H9 (cell line): ENCODE measurements around the gene SH3RF3. TPM values are rescaled to one million over a fixed set of nuclear protein-coding genes. Genes with fewer than 3 reads are reported as not detected.

Experiments used
- DNase-seq: peaks from one replicate; pipeline ENCODE4 v3.0.0-alpha.2; 2017
- H2AFZ ChIP-seq: one replicate; pipeline ENCODE4 v1.6.1; 2013; ENCODE audit warnings: mild to moderate bottlenecking, low read length, control low read depth, moderate library complexity
- H2AK5ac ChIP-seq: 2 replicates; pipeline ENCODE4 v1.6.1; 2013; ENCODE audit warnings: low read length, control low read depth, mixed read lengths; ENCODE audit not compliant: insufficient read length
- H2BK120ac ChIP-seq: one replicate; pipeline ENCODE4 v1.6.1; 2013; ENCODE audit warnings: low read depth, mild to moderate bottlenecking, low read length, control low read depth, inconsistent platforms; ENCODE audit not compliant: poor library complexity, severe bottlenecking
- H2BK12ac ChIP-seq: 2 replicates; pipeline ENCODE4 v1.6.1; 2013; ENCODE audit warnings: low read length, control low read depth, mixed read lengths, low read depth; ENCODE audit not compliant: insufficient read length
- H2BK15ac ChIP-seq: 2 replicates; pipeline ENCODE4 v1.6.1; 2013; ENCODE audit warnings: low read depth, low read length, control low read depth
- H2BK20ac ChIP-seq: one replicate; pipeline ENCODE4 v1.6.1; 2013; ENCODE audit warnings: low read depth, mild to moderate bottlenecking, low read length, control low read depth, inconsistent platforms; ENCODE audit not compliant: poor library complexity, severe bottlenecking
- H2BK5ac ChIP-seq: 2 replicates; pipeline ENCODE4 v1.6.1; 2013; ENCODE audit warnings: low read length, control low read depth, mixed read lengths; ENCODE audit not compliant: insufficient read length
- H3K14ac ChIP-seq: 2 replicates; pipeline ENCODE4 v1.6.1; 2013; ENCODE audit warnings: low read length, control low read depth; ENCODE audit not compliant: insufficient read depth
- H3K18ac ChIP-seq: 2 replicates; pipeline ENCODE4 v1.6.1; 2013; ENCODE audit warnings: low read depth, mild to moderate bottlenecking, mixed read lengths, low read length, control low read depth; ENCODE audit not compliant: insufficient read length
- H3K23ac ChIP-seq: 2 replicates; pipeline ENCODE4 v1.6.1; 2013; ENCODE audit warnings: low read length, control low read depth, mixed read lengths, low read depth; ENCODE audit not compliant: insufficient read length
- H3K23me2 ChIP-seq: 2 replicates; pipeline ENCODE4 v1.6.1; 2013; ENCODE audit warnings: low read depth, mild to moderate bottlenecking, mixed read lengths, low read length, control low read depth; ENCODE audit not compliant: insufficient read length, poor library complexity, severe bottlenecking
- H3K27ac ChIP-seq: 2 replicates; pipeline ENCODE4 v1.5.1; 2013; ENCODE audit warnings: low read length, control low read depth, mixed read lengths, low read depth; ENCODE audit not compliant: insufficient read length
- H3K27me3 ChIP-seq: 2 replicates; pipeline ENCODE4 v1.6.1; 2013; ENCODE audit warnings: low read length, control low read depth, inconsistent platforms; ENCODE audit not compliant: insufficient read depth
- H3K4ac ChIP-seq: 2 replicates; pipeline ENCODE4 v1.6.1; 2013; ENCODE audit warnings: low read depth, mild to moderate bottlenecking, control low read depth, inconsistent platforms, low read length, moderate library complexity
- H3K4me1 ChIP-seq: 2 replicates; pipeline ENCODE4 v1.6.1; 2013; ENCODE audit warnings: low read length, control low read depth, inconsistent platforms; ENCODE audit not compliant: insufficient read depth
- H3K4me2 ChIP-seq: 2 replicates; pipeline ENCODE4 v1.6.1; 2013; ENCODE audit warnings: low read length, control low read depth, mixed read lengths; ENCODE audit not compliant: insufficient read length, insufficient read depth
- H3K56ac ChIP-seq: 2 replicates; pipeline ENCODE4 v1.6.1; 2013; ENCODE audit warnings: low read depth, mild to moderate bottlenecking, mixed read lengths, low read length, control low read depth; ENCODE audit not compliant: insufficient read length
- H3K79me1 ChIP-seq: 2 replicates; pipeline ENCODE4 v1.6.1; 2013; ENCODE audit warnings: low read depth, mild to moderate bottlenecking, moderate library complexity, low read length, control low read depth, inconsistent platforms; ENCODE audit not compliant: insufficient read depth, poor library complexity, severe bottlenecking
- H3K79me2 ChIP-seq: 2 replicates; pipeline ENCODE4 v1.6.1; 2013; ENCODE audit warnings: low read length, control low read depth, inconsistent platforms; ENCODE audit not compliant: insufficient read depth
- H3K9ac ChIP-seq: 2 replicates; pipeline ENCODE4 v1.6.1; 2013; ENCODE audit warnings: low read length, control low read depth, mixed read lengths; ENCODE audit not compliant: insufficient read length; ENCODE audit errors: extremely low read depth
- H3K9me3 ChIP-seq: one replicate; pipeline ENCODE4 v1.6.1; 2013; ENCODE audit warnings: low read depth, low read length, inconsistent platforms; ENCODE audit not compliant: control insufficient read depth
- H3T11ph ChIP-seq: one replicate; pipeline ENCODE4 v1.6.1; 2013; ENCODE audit warnings: mild to moderate bottlenecking, low read length, control low read depth, inconsistent platforms
- H4K20me1 ChIP-seq: one replicate; pipeline ENCODE4 v1.6.1; 2013; ENCODE audit not compliant: control insufficient read depth, insufficient read length, insufficient read depth
- H4K5ac ChIP-seq: 2 replicates; pipeline ENCODE4 v1.6.1; 2013; ENCODE audit warnings: low read depth, mild to moderate bottlenecking, mixed read lengths, low read length, control low read depth; ENCODE audit not compliant: insufficient read length
- H4K8ac ChIP-seq: replicated peaks from 2 replicates; pipeline ENCODE4 v1.6.1; 2013; ENCODE audit warnings: low read length, control low read depth, mixed read lengths, low read depth; ENCODE audit not compliant: insufficient read length
- H4K91ac ChIP-seq: 2 replicates; pipeline ENCODE4 v1.6.1; 2013; ENCODE audit warnings: low read depth, mild to moderate bottlenecking, moderate library complexity, mixed read lengths, low read length, control low read depth; ENCODE audit not compliant: insufficient read length
- H3K27ac Mint-ChIP-seq, 3 experiments: 2 replicates in 2 of 3; 3 replicates in 1 of 3; pipeline ENCODE4 v1.8.0; 2020 to 2021; ENCODE audit warnings: mixed read lengths in 3 of 3, mild to moderate bottlenecking in 1 of 3, moderate library complexity in 1 of 3
- H3K27me3 Mint-ChIP-seq: 2 replicates; pipeline ENCODE4 v1.8.0; 2021; ENCODE audit warnings: low read depth, mild to moderate bottlenecking, moderate library complexity, mixed read lengths
- H3K36me3 Mint-ChIP-seq, 3 experiments: 2 replicates in 2 of 3; 3 replicates in 1 of 3; pipeline ENCODE4 v1.8.0; 2020 to 2021; ENCODE audit warnings: low read depth in 3 of 3, mixed read lengths in 3 of 3; ENCODE audit not compliant: insufficient read depth in 1 of 3
- H3K4me1 Mint-ChIP-seq, 2 experiments: 2 replicates each; pipeline ENCODE4 v1.8.0; 2020; ENCODE audit warnings: mixed read lengths in 2 of 2
- H3K4me3 Mint-ChIP-seq, 2 experiments: 2 replicates in 1 of 2; 3 replicates in 1 of 2; pipeline ENCODE4 v1.8.0; 2020 to 2021; ENCODE audit warnings: mild to moderate bottlenecking in 2 of 2, mixed read lengths in 2 of 2, moderate library complexity in 1 of 2
- H3K9me3 Mint-ChIP-seq, 2 experiments: 2 replicates in 1 of 2; 3 replicates in 1 of 2; pipeline ENCODE4 v1.8.0; 2020; ENCODE audit warnings: mild to moderate bottlenecking in 2 of 2, mixed read lengths in 2 of 2, moderate library complexity in 1 of 2
- CTCF ChIP-seq: fragments of 200-600 bp; sonication (generic); conservative IDR thresholded peaks from 3 replicates; pipeline ENCODE4 v1.8.0; 2021; ENCODE audit warnings: antibody characterized with exemption, mild to moderate bottlenecking
- WGBS: extraction: QIAGEN DNeasy Blood & Tissue Kit; methylation state at CpG from one replicate; pipeline ENCODE4 v1.1.7; 2013; ENCODE audit warnings: missing lambda C conversion rate, low lambda C conversion rate, mixed read lengths; ENCODE audit not compliant: insufficient read length; ENCODE audit errors: extremely low coverage; 5-methylcytosine and 5-hydroxymethylcytosine counted together
- total RNA-seq: library from RNA; stranded (reverse); gene quantifications from 2 replicates; pipeline ENCODE4 v1.2.1, GENCODE V29; 2021

SH3RF3 gene
- total RNA-seq, 1 experiment from 2014 or later: 0.46 TPM

DNA sequence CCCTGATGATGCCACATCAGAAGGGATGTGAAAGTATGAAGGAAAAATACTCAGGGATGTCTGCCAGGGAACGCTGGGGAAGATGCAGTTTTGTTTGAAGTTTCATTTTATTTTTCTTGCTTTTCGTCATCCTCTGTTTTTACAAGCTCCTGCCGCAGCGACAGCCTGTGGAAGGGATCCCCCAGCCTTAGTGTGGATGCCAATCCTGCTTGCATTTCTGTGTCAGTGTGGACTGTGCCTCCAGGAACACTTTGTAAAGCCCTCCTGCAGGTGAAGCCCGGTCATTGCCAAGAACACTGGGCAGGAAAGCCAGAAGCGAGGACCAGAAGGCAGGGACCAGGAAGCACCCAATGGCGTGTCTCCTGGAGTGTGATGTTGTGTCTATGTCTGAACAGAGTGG lies 250.5 kb downstream of the SH3RF3 start:
- H3K27ac ChIP-seq: no peak overlapping the region
- no peaks in the 10 kb centered on the region for H3K36me3 Mint-ChIP-seq
- H3K18ac ChIP-seq: no peak overlapping the region
- no peak overlapping the region for H3K4me3 Mint-ChIP-seq
- H3K14ac ChIP-seq: no peak overlapping the region
- no peak overlapping the region for H3T11ph ChIP-seq
- H4K5ac ChIP-seq: no peak overlapping the region
- no peak overlapping the region for H3K27ac Mint-ChIP-seq
- no CpG with 5 or more reads among the region's 7 CpGs for WGBS
- no peaks in the 10 kb centered on the region for H3K9me3 ChIP-seq
- no peak overlapping the region for H3K4ac ChIP-seq
- H3K9ac ChIP-seq: no peak overlapping the region
- H3K79me1 ChIP-seq: no peaks in the 10 kb centered on the region
- H3K9me3 Mint-ChIP-seq: no peaks in the 10 kb centered on the region
- no peak overlapping the region for H3K56ac ChIP-seq
- no peak overlapping the region for H4K8ac ChIP-seq
- no peak overlapping the region for H3K23ac ChIP-seq
- H2BK12ac ChIP-seq: no peak overlapping the region
- no peaks in the 10 kb centered on the region for H3K27me3 ChIP-seq
- H4K20me1 ChIP-seq: no peaks in the 10 kb centered on the region
- DNase-seq: peak; percentile 15
- no peaks in the 10 kb centered on the region for H3K79me2 ChIP-seq
- no peak overlapping the region for H2AFZ ChIP-seq
- no peak for TF ChIP-seq CTCF
- no peak overlapping the region for H2BK15ac ChIP-seq
- peaks cover 9% of the 10 kb centered on the region for H3K27me3 Mint-ChIP-seq
- no peak overlapping the region for H2BK20ac ChIP-seq
- H4K91ac ChIP-seq: no peak overlapping the region
- no peaks in the 10 kb centered on the region for H3K23me2 ChIP-seq
- H3K4me2 ChIP-seq: no peak overlapping the region
- H2BK120ac ChIP-seq: no peak overlapping the region
- H2BK5ac ChIP-seq: no peak overlapping the region
- H3K4me1 Mint-ChIP-seq: peaks cover 17 to 18% of the 10 kb centered on the region in 2 experiments
- no peak overlapping the region for H2AK5ac ChIP-seq
- H3K4me1 ChIP-seq: peaks cover 3% of the 10 kb centered on the region; the same call in 1 of the 2 replicates
